HG02973 (cell line): ENCODE results near the gene PRKCD.
"Not testable (repeated sequence)": the region's sequence is repeated elsewhere in the genome, so short reads cannot be mapped to it uniquely, and the experiment has no call there.

Source experiments
- ATAC-seq: cut with Tn5 transposase; IDR thresholded peaks from one replicate; pipeline ENCODE4 v1.9.1; 2021; ENCODE audit warnings: moderate library complexity; ENCODE audit not compliant: unreplicated experiment

The PRKCD gene

DNA sequence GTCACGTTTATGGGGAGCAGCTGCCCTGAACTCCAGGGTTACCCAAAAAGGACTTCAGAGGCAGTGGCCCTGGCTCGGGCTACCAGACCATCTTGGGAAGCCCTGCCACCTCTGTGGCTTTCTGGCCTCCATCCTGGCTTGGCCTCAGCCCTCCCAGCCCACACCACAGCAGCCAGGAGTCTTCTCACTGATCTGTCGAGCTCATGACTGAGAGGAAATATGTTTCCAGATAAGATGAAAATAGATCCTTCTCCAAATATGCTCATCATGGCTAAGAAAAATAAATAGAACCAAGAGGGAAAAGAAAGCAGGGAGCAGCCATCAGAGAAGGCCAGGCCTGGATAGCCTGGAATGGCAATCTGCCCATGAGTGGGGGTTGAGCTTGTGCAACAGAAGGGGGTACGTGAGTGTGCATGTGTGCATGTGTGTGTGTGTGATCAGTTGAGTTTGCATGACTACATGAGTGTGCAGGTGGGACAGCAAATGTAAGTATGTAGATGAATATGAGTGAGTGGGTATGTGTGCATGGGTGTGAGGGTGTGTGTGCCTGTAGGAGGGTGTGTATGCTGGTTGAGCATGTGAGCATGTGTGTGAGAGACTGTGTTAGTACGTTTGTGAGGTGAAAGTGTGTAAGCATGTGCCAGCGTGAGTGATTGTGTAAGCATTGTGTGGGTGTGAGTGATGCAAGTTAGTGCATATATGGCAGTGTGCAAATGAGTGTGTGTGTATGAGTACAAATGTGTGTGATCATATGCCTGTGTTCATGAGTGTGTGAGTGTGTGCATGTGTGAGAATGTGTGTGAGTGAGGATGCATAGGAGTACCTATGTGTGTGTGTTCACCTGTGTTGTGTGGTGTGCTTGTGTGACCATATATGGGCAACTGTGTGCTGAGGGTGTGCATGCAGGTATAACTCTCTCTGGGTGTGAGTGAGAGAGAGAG is 20.8 kb upstream of the PRKCD start:
- no peak for ATAC-seq

DNA sequence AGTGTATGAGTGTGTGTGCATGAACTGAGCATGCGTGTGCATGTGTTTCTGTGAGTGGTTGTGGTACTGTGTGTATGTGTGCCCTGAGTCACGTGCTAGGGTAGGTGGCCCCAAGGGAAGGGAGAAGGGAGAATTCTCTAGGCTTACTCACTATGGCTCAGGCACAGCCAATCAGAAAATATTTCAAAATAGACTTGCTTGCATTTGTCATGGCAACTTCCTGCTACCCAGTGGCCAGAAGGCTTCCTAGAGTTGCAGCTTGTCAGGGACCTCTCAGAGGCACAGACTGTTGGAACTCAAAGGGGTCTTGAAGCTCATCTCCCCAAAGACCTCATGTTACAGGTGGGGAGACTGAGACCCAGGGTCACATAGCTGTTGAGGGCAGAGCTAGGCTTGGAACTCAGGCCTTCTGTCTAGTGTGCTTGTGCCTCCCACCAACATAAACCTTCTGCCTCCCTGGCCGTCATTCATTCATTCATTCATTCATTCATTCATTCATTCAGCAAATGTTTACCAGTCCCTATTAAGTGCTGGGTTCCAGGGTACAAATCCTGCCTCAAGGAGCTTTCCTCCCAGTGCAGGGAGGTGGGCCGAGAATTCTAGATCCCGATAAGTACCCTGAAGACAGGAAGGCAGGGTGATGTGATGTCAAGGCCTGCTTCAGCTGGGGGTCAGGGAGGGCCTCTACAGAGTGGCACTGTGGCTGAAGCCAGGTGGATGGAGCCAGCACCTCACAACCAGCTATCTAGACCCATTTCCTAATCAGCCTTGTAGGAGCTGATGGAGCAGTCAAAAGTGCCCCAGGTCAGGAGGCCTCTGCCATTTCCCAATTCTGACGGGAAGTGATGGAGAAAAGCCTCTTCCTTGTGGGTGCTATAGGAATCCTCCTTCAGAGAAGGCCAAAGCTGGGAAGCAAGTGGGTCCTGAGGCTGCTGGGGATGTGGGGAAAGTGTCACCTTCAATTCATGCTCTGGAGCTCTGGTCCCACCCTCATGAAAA is 19.9 kb upstream of the PRKCD start:
- no peak for ATAC-seq

DNA sequence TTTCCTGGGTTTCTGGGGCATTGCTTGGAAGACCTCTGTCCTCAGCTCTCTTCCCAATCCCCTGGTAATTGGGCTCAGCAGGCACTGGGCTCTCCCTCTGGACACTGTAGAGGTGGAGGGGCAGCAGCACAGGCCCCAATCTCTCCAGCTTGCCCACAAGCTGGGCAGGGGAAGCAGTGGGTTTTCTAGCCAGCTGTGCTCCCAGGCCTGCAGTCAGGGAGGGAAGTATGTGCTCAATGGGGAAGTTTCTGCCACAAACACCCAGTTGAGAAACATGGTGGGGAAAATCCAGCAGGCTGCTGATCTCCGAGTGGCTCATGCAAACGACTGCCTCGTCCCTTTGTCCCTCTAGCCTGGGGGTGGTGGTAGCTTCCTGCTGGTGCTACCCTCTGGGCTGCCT is 18.0 kb upstream of the PRKCD start:
- ATAC-seq = no peak

DNA sequence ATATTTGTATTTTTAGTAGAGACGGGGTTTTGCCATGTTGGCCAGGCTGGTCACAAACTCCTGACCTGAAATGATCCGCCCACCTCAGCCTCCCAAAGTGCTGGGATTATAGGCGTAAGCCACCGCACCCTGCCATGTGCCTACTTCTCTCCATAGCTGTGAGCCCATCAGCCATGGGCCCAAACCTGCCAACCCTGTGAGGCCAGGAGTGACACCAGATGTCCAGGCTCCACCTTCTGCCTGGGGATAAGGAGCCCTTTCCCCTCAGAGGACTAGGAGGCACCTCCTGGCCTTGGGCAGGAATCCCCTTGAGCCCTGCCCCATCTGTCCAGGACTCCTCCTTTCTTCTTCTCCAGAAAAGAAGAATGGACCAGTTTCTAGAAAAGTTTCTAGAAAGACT is 16.6 kb upstream of the PRKCD start:
- no peak for ATAC-seq

DNA sequence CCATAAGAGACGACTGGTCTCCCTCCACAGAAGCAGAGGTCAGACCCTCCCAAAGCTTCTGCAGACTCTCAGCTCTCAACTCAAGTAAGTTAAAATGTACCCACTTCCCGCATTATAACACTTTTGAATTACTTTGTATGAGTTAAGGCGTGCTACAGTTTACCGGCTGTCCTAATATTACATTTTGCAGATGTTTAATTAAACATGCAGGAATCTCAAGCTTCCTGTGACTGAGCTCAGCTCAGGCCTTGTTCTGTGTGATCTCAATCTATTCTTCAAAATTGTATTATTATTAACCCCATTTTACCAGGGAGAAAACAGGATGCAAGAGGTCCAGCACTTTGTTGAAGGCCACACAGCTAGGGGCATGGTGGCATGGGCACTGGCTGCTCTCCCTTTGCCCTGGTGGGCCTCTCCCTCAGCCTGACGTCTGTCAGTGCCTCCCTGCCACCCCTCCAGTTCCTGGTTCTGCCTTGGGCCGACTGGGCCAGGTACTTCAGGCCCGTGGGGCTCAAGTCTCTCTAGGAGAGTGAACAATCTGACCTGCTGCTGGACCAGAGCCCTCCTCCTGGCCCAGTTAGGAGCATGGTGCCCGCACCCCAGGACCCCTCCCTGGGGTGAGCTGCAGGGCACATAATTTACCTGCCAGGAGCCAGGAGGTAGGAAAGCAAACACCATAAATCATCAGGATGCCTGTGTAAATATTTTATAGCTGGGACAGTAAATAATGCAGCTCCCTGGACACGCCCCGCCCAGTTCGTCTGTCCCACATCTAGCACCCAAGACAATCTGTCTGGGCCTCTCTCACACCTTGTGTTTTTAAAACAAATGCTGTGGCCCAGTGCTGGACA is 15.9 kb upstream of the PRKCD start:
- no peak for ATAC-seq

DNA sequence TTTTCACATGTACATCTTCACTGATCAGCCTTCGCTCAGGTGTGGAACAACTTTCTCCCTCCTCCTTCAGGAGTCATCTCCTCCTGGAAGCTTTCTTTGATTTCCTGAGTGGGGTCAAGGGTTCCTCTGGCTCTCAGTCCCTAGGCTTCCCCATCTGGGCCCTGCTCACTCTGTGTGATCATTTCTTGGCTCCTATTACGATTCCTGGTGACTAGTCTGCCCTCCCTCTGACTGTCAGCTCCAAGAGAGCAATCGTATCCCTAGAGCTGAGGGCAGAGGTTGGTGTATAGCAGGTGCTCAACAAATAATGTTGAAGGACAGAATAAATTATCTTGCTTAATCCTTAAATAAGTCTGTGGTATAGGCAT is 15.3 kb upstream of the PRKCD start:
- ATAC-seq = no peak

DNA sequence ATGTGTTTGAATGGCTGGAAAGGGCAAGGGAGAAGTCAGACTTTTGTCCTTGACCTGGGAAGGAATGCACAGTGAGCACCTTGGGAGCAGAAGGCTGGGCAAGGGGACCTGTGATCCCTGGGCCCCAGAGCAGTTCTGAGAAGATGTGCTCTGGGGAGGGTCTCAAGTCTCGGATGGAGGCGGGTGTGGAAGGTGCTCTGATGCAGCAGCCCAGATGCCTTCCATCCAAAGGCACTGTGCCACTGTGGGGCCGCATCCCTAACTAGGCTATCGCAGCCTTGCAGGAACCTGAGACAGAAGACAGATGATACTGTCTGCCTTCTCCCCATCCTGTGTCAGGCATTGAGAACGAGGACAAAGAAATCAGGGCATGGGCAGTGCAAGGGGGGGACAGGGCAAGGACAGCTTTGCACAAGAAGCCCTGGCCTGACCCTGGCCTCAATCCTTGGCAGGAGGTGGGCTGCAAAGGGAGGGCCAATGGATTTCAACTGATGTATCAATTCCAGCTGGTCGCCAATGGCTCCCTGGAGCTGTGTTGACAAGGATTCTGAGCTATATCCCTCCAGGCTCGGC is 14.6 kb upstream of the PRKCD start:
- ATAC-seq = no peak

DNA sequence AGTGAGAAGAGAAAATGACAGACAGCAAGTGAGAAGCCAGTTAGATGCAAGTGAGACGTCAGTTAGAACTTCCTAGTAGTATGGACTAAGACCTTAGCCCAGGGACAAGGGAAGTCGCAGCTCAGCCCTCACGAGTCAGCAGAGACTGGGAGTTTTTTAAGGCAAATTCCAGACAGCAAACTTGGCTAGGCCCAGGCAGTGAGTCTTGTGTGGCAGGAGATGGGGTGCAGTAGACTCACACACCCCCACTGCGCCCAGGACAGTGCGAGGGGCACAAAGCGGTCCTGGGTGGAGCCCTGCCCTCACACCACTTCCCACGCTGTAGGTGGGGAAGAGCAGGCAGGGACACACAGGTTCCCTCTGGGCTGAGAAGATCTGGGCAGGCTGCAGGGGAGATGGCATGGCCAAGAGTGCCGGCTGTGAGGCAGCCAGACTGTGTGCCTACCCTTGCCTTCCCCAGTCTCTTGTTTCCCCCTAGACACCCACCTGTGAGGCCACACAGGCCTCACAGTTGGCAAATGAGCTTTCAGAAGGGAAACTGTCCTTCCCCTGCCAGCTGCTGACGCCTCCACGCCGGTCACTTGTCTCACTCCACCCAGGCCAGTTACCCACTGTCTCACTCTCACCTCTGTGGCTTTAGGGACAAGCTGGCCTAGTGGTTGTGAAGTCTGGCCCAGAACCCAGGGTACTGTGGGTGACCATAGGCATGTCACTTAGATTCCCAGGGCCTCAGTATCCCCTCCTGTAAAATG is 13.7 kb upstream of the PRKCD start:
- no peak for ATAC-seq

DNA sequence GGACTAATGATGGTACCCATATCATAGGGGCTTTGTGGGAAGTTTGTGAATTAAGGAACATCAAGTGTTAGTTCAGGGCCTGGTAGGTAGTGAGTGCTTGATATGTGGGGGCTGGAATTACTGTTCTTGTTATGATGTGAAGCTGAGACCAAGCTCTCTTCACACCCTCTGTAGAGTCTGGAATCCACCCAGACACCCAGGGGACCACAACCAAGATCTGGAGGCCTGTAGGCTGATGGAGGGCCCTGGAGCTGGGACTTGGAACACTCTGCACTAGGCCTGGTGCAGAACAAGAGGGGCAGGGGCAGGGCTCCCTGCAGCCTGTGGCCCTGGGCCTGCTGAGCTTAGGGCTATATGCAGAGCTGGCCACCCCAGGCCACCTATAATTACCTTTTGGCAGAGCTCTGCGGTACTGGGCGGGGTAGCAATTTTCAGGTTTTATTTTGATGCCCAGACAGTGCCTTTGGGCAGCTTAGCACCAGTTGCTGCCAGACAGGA is 13.1 kb upstream of the PRKCD start:
- no peak for ATAC-seq

DNA sequence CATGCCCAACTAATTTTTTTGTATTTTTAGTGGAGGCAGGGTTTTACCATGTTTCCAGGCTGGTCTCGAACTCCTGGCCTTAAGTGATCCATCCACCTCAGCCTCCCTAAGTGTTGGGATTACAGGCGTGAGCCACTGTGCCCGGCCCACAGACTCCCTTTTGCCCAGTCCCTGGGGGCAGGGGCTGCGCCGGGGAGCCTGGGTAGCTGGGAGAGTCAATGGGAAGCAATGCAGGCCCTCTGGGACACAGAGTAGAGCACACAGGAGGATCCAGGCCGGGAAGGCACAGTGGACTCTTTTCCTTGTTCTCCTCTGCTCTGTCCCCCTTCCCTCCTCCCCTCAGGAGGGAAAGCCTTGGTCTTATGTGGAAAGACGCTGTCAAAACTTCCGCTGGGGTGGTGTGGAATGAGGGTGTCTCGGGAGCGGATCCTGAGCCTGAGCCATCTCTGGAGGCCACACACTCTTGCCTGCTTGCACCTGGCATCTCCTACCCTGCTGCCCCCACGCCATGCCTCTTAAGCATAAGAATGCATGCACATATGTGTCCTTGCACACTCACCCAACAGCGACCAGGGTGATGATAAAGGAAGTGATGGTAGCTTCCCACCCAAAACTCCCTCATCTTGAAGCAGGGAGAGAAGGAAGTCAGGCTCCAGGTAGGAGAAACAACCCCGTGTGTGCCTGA is 11.9 kb upstream of the PRKCD start:
- ATAC-seq = no peak

DNA sequence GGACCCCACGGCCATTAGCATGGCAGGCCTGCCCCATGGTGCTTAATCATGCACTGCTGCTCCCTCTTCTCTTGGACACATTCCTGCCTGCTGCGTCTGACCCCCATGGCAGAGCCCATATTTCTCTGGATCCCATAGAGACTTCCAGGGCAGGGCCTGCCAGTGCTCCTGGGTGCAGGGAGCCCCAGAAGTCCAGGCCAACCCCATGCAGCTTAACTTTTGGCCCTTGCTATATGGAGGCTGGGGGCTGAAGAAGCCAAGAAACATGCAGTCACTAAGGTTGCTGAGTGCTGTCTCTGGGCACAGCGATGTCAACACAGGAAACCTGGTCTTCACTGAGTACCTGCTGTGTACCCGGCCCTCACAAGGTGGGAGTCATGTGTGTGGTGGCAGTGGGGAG is 11.3 kb upstream of the PRKCD start:
- ATAC-seq = no peak

DNA sequence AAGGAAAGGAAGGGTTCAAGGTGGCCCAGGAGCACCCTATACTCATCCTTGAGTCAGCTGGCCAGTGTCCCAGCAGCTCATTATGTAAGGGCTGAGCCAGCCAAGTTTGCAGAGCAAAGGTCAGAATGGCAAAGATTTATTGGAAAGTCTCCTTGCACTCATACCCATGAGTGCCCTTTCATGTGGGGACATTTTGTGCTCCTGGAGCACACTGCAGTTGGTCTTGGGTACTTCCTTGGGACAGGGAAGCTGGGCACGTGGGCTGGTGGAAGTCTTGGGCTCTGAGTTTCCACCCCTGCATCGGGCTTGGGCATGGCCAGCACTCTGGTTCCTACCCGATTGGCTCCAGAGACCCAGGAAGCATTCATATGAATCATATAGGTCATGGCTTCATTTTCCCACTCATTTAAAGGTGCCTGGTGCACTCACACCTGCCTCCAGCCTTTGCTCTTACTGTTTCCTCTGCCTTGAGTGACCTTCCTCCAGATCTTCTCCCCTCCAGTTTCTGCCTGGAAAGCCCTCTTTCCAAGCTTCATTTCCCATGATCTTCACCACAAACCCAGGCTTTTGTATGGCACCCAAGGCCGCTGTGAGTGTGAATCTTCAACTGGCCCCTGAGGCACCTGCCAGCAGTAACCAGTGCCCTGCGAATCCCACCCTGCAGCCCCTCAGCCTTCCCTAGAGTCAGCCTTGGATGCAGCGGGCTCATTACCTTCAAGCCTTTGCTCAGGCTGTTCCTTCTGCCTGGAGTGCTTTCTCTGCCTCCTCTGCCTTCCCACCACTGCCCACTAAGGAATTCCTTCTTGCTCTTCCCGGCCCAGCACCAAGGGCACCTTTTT is 10.5 kb upstream of the PRKCD start:
- ATAC-seq = no peak

DNA sequence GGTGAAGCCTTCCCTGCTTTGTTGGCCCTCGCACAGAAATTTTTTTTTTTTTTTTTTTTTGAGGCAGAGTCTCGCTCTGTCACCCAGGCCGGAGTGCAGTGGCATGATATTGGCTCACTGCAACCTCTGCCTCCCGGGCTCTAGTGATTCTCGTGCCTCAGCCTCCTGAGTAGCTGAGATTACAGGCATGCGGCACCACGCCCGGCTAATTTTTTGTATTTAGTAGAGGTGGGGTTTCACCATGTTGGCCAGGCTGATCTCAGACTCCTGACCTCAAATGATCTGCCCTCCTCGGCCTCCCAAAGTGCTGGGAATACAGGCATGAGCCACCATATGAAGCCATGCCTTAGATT is 9.9 kb upstream of the PRKCD start:
- ATAC-seq = not testable (repeated sequence)

DNA sequence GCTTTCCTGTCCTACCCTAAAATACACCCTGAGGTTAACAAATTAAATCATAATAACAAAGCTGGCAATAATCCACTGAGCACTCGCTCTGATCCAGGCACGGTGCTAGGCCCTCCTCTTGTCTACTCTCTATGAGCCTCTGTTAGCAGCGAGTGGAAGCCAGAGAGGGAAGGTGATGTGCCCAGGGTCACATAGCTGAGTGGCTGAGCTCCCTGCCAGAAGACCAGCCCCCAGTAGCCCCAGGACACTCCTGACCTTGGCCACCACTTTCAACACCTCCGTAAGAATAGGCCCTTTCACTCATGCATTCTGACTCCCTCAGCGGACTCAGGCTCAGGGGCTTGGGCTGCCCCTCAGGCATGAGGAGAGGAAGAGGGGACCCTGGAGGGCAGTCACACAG is 9.5 kb upstream of the PRKCD start:
- ATAC-seq = no peak

DNA sequence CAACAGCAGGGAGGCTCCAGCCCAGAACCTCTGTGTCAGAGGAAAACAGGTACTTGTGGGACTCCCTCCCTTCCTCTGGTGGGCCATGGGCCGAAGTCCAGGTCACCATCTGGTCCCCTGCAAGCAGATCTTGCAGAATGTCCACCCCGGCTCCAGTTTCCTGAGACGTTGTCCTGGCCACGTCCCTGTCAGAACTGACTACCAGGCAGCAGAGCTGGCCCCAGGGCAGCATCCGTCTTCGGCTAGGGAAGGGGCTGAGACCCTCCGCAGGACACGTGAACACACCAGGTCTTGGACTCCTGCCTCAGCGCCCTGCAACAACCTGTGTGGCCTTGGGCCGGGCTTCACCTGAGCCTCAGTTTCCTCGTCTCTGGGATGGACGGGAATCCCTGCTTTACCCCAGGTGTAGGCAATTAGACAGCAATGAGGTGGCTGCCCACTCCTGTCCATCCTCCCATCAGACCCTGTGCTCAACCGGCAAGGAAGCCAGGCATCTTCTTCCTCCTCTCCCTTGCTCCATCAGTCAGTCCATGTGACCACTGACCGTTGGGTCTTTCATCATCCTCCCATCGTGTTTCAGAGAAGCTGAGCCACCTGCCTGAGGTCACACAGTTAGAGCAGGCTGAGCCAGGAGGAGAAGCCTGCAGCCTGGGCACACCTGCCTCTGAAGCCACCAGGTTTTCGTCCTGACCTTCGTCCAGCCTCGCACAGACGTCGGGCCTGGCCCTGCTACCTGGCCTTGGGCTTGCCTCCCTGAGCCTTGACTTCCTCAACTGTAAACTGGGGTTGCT is 8.9 kb upstream of the PRKCD start:
- no peak for ATAC-seq

DNA sequence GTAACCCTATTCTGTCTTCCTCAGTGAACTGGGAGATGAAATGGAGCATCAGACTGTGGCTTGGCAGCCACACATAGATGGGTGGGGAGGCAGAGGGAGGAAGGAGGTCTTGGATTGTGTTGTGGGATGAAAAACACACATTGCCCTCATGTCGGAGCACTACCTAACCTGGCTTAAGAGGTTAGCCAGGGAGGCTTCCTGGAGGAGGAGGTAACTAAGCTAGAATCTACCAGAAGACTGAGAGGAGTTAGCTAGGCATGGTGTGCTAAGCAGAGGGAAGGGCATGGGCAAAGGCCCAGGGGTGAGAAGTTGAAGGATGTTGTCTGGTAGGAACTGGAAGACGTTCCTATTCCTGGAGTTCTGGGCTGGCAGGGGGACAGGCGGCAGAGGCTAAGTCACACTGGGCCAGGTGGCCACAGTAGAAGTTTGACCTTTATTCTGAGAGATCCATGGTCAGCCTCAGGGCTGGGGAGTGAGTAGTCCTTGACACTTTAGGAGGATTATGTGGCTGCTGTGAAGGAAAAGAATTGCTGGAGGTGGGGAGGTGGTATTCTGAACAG is 7.7 kb upstream of the PRKCD start:
- no peak for ATAC-seq

DNA sequence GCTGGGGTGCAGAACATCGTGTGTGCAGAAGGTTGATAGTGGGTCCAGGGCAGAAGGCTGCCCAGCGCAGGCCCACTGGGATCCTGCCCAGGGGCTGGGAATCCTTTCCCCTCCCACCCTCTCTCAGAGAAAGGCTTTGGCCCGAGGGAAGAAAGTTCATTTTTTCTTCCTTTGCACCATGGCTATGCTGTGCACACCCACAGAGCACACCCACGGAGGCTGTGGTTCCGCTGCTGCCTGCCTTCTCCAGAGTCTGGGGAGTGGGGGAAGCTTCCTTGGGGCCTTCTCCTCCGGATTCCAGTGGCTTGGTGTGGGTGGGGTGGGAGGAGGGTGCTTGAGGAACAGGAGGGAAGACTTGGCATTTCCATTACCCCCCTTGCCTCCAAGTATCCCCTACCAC is 7.0 kb upstream of the PRKCD start:
- no peak for ATAC-seq
